Measurements from ENCODE around the gene CS. TPM values are rescaled to one million over a fixed set of nuclear protein-coding genes. Genes with fewer than 3 reads are reported as not detected.

Gene CS
- polyA plus RNA-seq, 3 donors, result 55.7 to 156 (median 86.1) TPM

DNA sequence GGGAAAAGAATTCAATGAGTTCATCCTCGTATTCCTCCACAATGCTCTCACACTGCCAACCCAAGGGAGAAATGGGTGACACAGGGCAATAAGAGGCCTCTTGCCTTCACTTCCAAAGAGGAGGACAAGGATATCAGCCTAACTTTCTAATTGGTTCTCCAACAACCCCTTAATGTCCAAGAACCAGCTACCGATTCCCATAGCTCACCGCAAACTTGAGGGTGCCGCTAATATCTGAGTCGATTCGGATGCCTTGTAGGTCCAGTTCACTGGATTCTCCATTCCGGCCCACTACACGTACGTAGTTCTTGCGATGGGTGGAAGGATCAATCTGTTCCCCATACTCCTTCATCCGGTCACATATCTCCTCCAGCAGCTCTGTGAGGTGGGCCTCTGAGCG is 10.9 kb upstream of the CS start:
- no peak overlapping the region for H2AFZ ChIP-seq (ENCODE audit: insufficient read depth, low read depth, low read length, poor library complexity, severe bottlenecking)
- H3K9me3 ChIP-seq (replicated peaks in 1 of 2; ENCODE audit: control insufficient read depth in 1 of 2, insufficient read depth in 1 of 2, low read length in 2 of 2), result no peaks in the 10 kb centered on the region
- H3K4me1 ChIP-seq (ENCODE audit: control insufficient read depth in 1 of 2, insufficient read depth in 2 of 2, low read length in 2 of 2), result peaks cover 9 to 10% of the 10 kb centered on the region in 2 donors
- Mint-ChIP-seq H3K4me1 (peaks cover 12% of the 10 kb centered on the region), H3K9me3 (peaks cover 0 to 1% (median 0%) of the 10 kb centered on the region in 7 donors), H3K36me3 (peaks cover 30 to 63% of the 10 kb centered on the region in 2 donors), H3K27ac (no peak overlapping the region), H3K4me3 (no peak overlapping the region), H3K27me3 (ENCODE audit: low read depth in 3 of 3) (no peaks in the 10 kb centered on the region)
- intact Hi-C loops (cut with micrococcal nuclease), result no loop called here
- peaks cover 13% of the 10 kb centered on the region for H3K79me2 ChIP-seq (ENCODE audit: insufficient read depth, low read length)
- H3K4me3 ChIP-seq (replicated peaks in 1 of 3; ENCODE audit: low read depth in 2 of 3, low read length in 3 of 3), result no peak overlapping the region
- H3K36me3 ChIP-seq (replicated peaks in 1 of 2; ENCODE audit: control insufficient read depth in 1 of 2, insufficient read depth in 2 of 2, low read length in 2 of 2), result peaks cover 41 to 59% of the 10 kb centered on the region in 2 donors
- no peak for DNase-seq
- 100% methylated on average over 12 of the region's 12 CpGs for WGBS (ENCODE audit: insufficient coverage)
- no peaks in the 10 kb centered on the region for H4K20me1 ChIP-seq (ENCODE audit: insufficient read depth, low read length)
- TF ChIP-seq CTCF (IDR thresholded peaks at IDR 0.05), result no peak
- H3K27me3 ChIP-seq (ENCODE audit: control insufficient read depth in 2 of 2, insufficient read depth in 2 of 2, low read length in 2 of 2), result no peaks in the 10 kb centered on the region
- H3K9ac ChIP-seq (ENCODE audit: insufficient read depth, low read length, poor library complexity, severe bottlenecking), result no peak overlapping the region
- no peak overlapping the region for H3K27ac ChIP-seq (ENCODE audit: low read depth in 1 of 2, low read length in 2 of 2)
- no peak overlapping the region for H3K4me2 ChIP-seq (replicated peaks; ENCODE audit: extremely low read depth, low read length, poor library complexity, severe bottlenecking)

DNA sequence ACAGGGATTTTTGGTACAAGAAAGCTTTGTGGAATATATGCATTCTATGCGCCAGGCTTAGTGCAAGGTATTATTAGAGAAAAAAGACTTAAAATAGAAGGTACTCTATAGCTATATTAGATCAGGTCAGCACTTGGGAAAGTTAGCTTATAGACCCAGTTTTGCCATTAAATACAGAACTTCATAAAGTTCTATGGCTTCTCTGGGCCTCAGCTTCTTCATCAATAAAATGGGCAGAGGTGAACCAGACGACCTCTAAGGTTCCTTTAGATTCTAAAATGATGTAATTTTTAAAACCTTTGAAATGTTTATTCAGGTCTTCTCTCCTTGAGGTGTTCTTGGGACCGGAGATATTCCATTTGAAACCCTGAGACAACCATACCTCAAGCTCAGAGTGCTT is 8.6 kb upstream of the CS start:
- intact Hi-C loops (cut with micrococcal nuclease), result no loop called here
- H3K4me2 ChIP-seq (replicated peaks; ENCODE audit: extremely low read depth, low read length, poor library complexity, severe bottlenecking), result no peak overlapping the region
- H3K79me2 ChIP-seq (ENCODE audit: insufficient read depth, low read length), result no peaks in the 10 kb centered on the region
- H3K9ac ChIP-seq (ENCODE audit: insufficient read depth, low read length, poor library complexity, severe bottlenecking), result no peak overlapping the region
- no peak for TF ChIP-seq CTCF (IDR thresholded peaks at IDR 0.05)
- no peak overlapping the region for H3K4me3 ChIP-seq (replicated peaks in 1 of 3; ENCODE audit: low read depth in 2 of 3, low read length in 3 of 3)
- no peaks in the 10 kb centered on the region for H3K27me3 ChIP-seq (ENCODE audit: control insufficient read depth in 2 of 2, insufficient read depth in 2 of 2, low read length in 2 of 2)
- H3K4me1 Mint-ChIP-seq, result peaks cover 2% of the 10 kb centered on the region
- H3K9me3 Mint-ChIP-seq, result no peaks in the 10 kb centered on the region
- WGBS (ENCODE audit: insufficient coverage), result 80% methylated on average over 1 of the region's 3 CpGs
- H3K27me3 Mint-ChIP-seq (ENCODE audit: low read depth in 3 of 3), result no peaks in the 10 kb centered on the region
- H2AFZ ChIP-seq (ENCODE audit: insufficient read depth, low read depth, low read length, poor library complexity, severe bottlenecking), result no peak overlapping the region
- no peaks in the 10 kb centered on the region for H3K4me1 ChIP-seq (ENCODE audit: control insufficient read depth in 1 of 2, insufficient read depth in 2 of 2, low read length in 2 of 2)
- no peak for DNase-seq
- H3K27ac ChIP-seq (ENCODE audit: low read depth in 1 of 2, low read length in 2 of 2), result no peak overlapping the region
- H3K9me3 ChIP-seq (replicated peaks in 1 of 2; ENCODE audit: control insufficient read depth in 1 of 2, insufficient read depth in 1 of 2, low read length in 2 of 2), result no peaks in the 10 kb centered on the region
- peaks cover 34 to 67% of the 10 kb centered on the region in 2 donors for H3K36me3 Mint-ChIP-seq
- H3K36me3 ChIP-seq (replicated peaks in 1 of 2; ENCODE audit: control insufficient read depth in 1 of 2, insufficient read depth in 2 of 2, low read length in 2 of 2), result peaks cover 39 to 67% of the 10 kb centered on the region in 2 donors
- no peak overlapping the region for H3K27ac Mint-ChIP-seq
- H4K20me1 ChIP-seq (ENCODE audit: insufficient read depth, low read length), result no peaks in the 10 kb centered on the region
- H3K4me3 Mint-ChIP-seq, result no peak overlapping the region

Measured in CD14-positive monocyte (primary cell).